ENCODE measurements around the gene CD2AP.
A peak's percentile ranks its signal among the peaks of the same experiment; 100 is the strongest.
"Not testable (repeated sequence)": the region's sequence is repeated elsewhere in the genome, so short reads cannot be mapped to it uniquely, and the experiment has no call there.

CD2AP gene

DNA sequence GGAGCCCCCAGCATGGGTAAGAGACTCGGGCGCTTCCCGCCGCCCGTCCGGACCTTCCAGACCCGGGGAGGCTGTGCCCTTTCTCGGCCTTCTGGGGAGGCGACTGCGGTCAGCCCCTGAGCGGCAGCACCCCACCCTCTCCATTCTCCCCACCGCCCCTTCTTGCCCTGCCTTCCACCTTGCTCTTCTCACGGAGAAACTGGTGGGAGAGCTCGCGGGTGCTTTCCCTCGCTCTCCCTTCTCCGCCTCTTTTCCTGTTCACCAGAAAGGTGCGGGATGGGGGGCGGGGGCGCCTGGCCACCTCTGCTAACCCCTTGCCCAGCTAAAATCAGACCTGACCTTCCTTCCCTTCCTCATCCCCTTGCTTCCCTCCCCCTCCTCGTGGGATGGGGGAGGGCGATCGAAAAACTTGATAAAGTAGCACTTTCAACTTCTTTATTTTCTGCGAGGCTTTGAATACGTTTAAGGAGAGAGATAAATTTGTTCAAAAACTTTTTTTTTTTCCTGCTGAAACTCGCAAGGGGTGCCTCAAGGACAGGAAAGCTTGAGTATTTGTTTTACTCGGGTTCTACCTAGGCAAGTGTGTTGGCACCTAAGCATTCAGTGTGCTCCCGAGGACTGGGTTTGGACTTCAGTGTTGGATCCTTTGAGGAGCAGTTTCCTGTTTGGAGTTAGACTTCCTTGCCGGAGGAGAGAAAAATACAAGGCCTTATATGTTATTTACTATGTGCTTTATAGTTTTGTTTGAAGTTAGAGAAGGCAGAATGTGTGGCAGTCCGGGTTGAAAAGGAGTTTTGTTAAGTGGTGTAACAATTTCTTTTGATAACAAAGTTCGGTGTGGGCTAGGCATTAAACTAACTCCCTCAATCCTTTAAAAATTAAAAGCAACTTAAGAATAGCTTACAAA, 897 bp downstream of the CD2AP start:
- Histone ChIP-seq H3K27me3 (ENCODE audit: low read length) (no peaks in the 10 kb centered on the region), H3K4me2 (ENCODE audit: low read depth, low read length, poor library complexity, severe bottlenecking) (peak overlapping the region; percentile 98), H2AFZ (ENCODE audit: low read depth, low read length, severe bottlenecking) (peak overlapping the region; percentile 11), H3K36me3 (ENCODE audit: low read length) (no peaks in the 10 kb centered on the region), H3K27ac (ENCODE audit: low read depth, low read length) (peak overlapping the region; percentile 95), H3K4me3 (ENCODE audit: insufficient read depth, low read length, poor library complexity, severe bottlenecking) (peak overlapping the region; percentile 80), H3K9me3 (ENCODE audit: insufficient read depth, low read length) (no peaks in the 10 kb centered on the region), H3K9ac (ENCODE audit: low read length) (peak overlapping the region; percentile 85), H3K79me2 (ENCODE audit: insufficient read depth, low read length) (peaks cover 55% of the 10 kb centered on the region), H4K20me1 (ENCODE audit: low read depth, low read length) (peaks cover 25% of the 10 kb centered on the region), H3K9me2 (replicated peaks; ENCODE audit: insufficient read depth, low read length) (no peaks in the 10 kb centered on the region), H3F3A (ENCODE audit: insufficient read depth) (peaks cover 60% of the 10 kb centered on the region)
- TF ChIP-seq EZH2phosphoT487 (conservative IDR thresholded peaks at IDR 0.05; ENCODE audit: low read length): no peak
- TF ChIP-seq, protein P1, sequence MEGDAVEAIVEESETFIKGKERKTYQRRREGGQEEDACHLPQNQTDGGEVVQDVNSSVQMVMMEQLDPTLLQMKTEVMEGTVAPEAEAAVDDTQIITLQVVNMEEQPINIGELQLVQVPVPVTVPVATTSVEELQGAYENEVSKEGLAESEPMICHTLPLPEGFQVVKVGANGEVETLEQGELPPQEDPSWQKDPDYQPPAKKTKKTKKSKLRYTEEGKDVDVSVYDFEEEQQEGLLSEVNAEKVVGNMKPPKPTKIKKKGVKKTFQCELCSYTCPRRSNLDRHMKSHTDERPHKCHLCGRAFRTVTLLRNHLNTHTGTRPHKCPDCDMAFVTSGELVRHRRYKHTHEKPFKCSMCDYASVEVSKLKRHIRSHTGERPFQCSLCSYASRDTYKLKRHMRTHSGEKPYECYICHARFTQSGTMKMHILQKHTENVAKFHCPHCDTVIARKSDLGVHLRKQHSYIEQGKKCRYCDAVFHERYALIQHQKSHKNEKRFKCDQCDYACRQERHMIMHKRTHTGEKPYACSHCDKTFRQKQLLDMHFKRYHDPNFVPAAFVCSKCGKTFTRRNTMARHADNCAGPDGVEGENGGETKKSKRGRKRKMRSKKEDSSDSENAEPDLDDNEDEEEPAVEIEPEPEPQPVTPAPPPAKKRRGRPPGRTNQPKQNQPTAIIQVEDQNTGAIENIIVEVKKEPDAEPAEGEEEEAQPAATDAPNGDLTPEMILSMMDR (IDR thresholded peaks at IDR 0.05; ENCODE audit: insufficient read depth, low read length, poor library complexity, severe bottlenecking): no peak

DNA sequence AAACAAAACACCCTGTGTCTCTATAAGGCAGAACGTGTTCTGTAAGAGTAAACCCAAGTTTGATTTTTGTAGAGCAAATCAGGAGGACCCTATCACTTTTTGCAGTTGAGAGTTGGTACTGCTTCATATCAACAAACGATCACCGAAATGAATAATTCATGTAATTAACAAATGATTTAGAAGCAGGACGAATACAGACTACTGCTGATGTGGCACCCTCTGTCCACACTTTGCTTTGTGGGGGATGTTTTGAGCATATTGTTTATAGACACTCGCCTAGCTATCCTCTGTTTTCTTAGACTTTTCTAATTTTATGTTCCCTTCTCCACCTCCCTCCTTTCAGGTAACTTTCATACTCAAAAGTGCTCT, 1.5 kb downstream of the CD2AP start:
- Histone ChIP-seq H3K9me3 (ENCODE audit: insufficient read depth, low read length) (no peaks in the 10 kb centered on the region), H3K27ac (ENCODE audit: low read depth, low read length) (peak overlapping the region; percentile 95), H3K9ac (ENCODE audit: low read length) (peak overlapping the region; percentile 85), H3K27me3 (ENCODE audit: low read length) (no peaks in the 10 kb centered on the region), H3K9me2 (replicated peaks; ENCODE audit: insufficient read depth, low read length) (no peaks in the 10 kb centered on the region), H3K36me3 (ENCODE audit: low read length) (no peaks in the 10 kb centered on the region), H3K4me2 (ENCODE audit: low read depth, low read length, poor library complexity, severe bottlenecking) (peak overlapping the region; percentile 98), H4K20me1 (ENCODE audit: low read depth, low read length) (peaks cover 31% of the 10 kb centered on the region), H3K4me3 (ENCODE audit: insufficient read depth, low read length, poor library complexity, severe bottlenecking) (peak overlapping the region; percentile 80), H2AFZ (ENCODE audit: low read depth, low read length, severe bottlenecking) (no peak overlapping the region), H3K79me2 (ENCODE audit: insufficient read depth, low read length) (peaks cover 62% of the 10 kb centered on the region), H3F3A (ENCODE audit: insufficient read depth) (peaks cover 60% of the 10 kb centered on the region)
- TF ChIP-seq, protein P1 (IDR thresholded peaks at IDR 0.05; ENCODE audit: insufficient read depth, low read length, poor library complexity, severe bottlenecking): no peak
- no peak for TF ChIP-seq EZH2phosphoT487 (conservative IDR thresholded peaks at IDR 0.05; ENCODE audit: low read length)

DNA sequence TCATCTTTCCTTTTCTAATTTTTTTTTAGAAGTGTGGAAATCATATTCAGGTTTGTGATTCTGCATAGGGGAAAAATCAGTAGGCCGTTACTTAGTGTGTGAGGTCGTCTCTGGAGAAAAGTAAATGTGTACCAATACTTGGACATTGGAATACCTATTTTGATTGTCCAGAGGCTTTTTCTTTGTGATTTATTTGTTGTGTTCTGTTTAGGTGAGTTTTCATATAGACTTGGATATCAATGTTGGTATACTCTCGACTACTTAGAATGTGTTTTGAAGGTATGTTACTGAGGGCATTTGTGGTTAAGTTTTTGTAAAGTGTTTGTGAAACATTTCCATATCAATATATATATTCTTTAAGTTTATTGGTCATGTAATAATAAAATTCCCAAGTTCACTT, 2.3 kb downstream of the CD2AP start:
- no peaks in the 10 kb centered on the region for H3K36me3 ChIP-seq (ENCODE audit: low read length)
- H3K4me3 ChIP-seq (ENCODE audit: insufficient read depth, low read length, poor library complexity, severe bottlenecking): peak overlapping the region; percentile 80
- TF ChIP-seq, protein P1 (IDR thresholded peaks at IDR 0.05; ENCODE audit: insufficient read depth, low read length, poor library complexity, severe bottlenecking): no peak
- TF ChIP-seq EZH2phosphoT487 (conservative IDR thresholded peaks at IDR 0.05; ENCODE audit: low read length): no peak
- peak overlapping the region; percentile 98 for H3K4me2 ChIP-seq (ENCODE audit: low read depth, low read length, poor library complexity, severe bottlenecking)
- H3K79me2 ChIP-seq (ENCODE audit: insufficient read depth, low read length): peaks cover 69% of the 10 kb centered on the region
- H3F3A ChIP-seq (ENCODE audit: insufficient read depth): peaks cover 57% of the 10 kb centered on the region
- H3K9me3 ChIP-seq (ENCODE audit: insufficient read depth, low read length): no peaks in the 10 kb centered on the region
- H3K27ac ChIP-seq (ENCODE audit: low read depth, low read length): peak overlapping the region; percentile 95
- H2AFZ ChIP-seq (ENCODE audit: low read depth, low read length, severe bottlenecking): no peak overlapping the region
- H4K20me1 ChIP-seq (ENCODE audit: low read depth, low read length): peaks cover 39% of the 10 kb centered on the region
- peak overlapping the region; percentile 85 for H3K9ac ChIP-seq (ENCODE audit: low read length)
- H3K9me2 ChIP-seq (replicated peaks; ENCODE audit: insufficient read depth, low read length): no peaks in the 10 kb centered on the region
- H3K27me3 ChIP-seq (ENCODE audit: low read length): no peaks in the 10 kb centered on the region

DNA sequence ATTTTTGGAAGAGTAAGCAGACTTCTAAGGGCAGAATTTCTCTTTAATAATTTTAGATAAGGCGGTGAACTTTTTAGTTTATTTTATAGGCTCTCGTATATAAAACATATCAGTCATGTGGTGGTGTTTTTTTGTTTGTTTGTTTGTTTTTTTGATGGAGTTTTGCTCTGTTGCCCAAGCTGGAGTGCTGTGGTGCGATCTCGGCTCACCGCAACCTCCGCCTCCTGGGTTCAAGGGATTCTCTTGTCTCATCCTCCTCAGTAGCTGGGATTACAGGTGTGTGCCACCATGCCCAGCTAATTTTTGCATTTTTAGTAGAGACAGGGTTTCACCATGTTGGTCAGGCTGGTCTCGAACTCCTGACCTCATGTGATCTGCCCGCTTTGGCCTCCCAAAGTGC, 3.6 kb downstream of the CD2AP start:
- Histone ChIP-seq H3K4me2 (ENCODE audit: low read depth, low read length, poor library complexity, severe bottlenecking) (peak overlapping the region; percentile 98), H3K27ac (ENCODE audit: low read depth, low read length) (peak overlapping the region; percentile 95), H3K4me3 (ENCODE audit: insufficient read depth, low read length, poor library complexity, severe bottlenecking) (peak overlapping the region; percentile 80), H3F3A (ENCODE audit: insufficient read depth) (peaks cover 53% of the 10 kb centered on the region), H3K79me2 (ENCODE audit: insufficient read depth, low read length) (peaks cover 83% of the 10 kb centered on the region), H3K9ac (ENCODE audit: low read length) (peak overlapping the region; percentile 85), H4K20me1 (ENCODE audit: low read depth, low read length) (peaks cover 50% of the 10 kb centered on the region)
- not testable (repeated sequence) for H2AFZ ChIP-seq (ENCODE audit: low read depth, low read length, severe bottlenecking); H3K27me3 ChIP-seq (ENCODE audit: low read length); H3K36me3 ChIP-seq (ENCODE audit: low read length); H3K9me2 ChIP-seq (replicated peaks; ENCODE audit: insufficient read depth, low read length); H3K9me3 ChIP-seq (ENCODE audit: insufficient read depth, low read length)
